ENCODE data around the gene GPN3. TPM values are rescaled to one million over a fixed set of nuclear protein-coding genes. Genes with fewer than 3 reads are reported as not detected.
A peak's percentile ranks its signal among the peaks of the same experiment; 100 is the strongest.

Gene GPN3
- 10 to 100 TPM; 66.1 to 75.8 (median 72.1) TPM for total RNA-seq

- Mint-ChIP-seq H3K27me3 (ENCODE audit: low read depth) (no peaks in the 10 kb centered on the region), H3K4me1 (ENCODE audit: low read depth) (peaks cover 34% of the 10 kb centered on the region), H3K9me3 (no peaks in the 10 kb centered on the region), H3K4me3 (peak within 1 kb of the TSS; percentile 96), H3K36me3 (ENCODE audit: insufficient read depth) (peaks cover 9% of the 10 kb centered on the region)
- DNase-seq (peak; percentile 91), ATAC-seq (peak; percentile 82 to 84)
These were observed at the start of gene GPN3, which contains the start of gene FAM216A for GRCh38 chr12:110468214-110469048. TSS of gene GPN3 (minus strand) at chr12:110468257. CDS start at chr12:110468203, 54 bp downstream. TSS of gene FAM216A (plus strand) at chr12:110468845. CDS start at chr12:110468876, 31 bp downstream.

- DNase-seq (no peak), ATAC-seq (no peak)
- peaks cover 6% of the 10 kb centered on the region for H3K4me1 Mint-ChIP-seq (ENCODE audit: low read depth)
- H3K4me3 Mint-ChIP-seq: no peak overlapping the region
- no peaks in the 10 kb centered on the region for H3K27me3 Mint-ChIP-seq (ENCODE audit: low read depth)
- no peaks in the 10 kb centered on the region for H3K9me3 Mint-ChIP-seq
- H3K36me3 Mint-ChIP-seq (ENCODE audit: insufficient read depth): no peaks in the 10 kb centered on the region
These were observed 48.9 kb upstream of the GPN3 start for GRCh38 chr12:110516995-110517394.

GRCh38 chr12:110514363-110514762, 46.3 kb upstream of the GPN3 start:
- Mint-ChIP-seq H3K27me3 (ENCODE audit: low read depth) (no peaks in the 10 kb centered on the region), H3K9me3 (no peaks in the 10 kb centered on the region), H3K4me1 (ENCODE audit: low read depth) (no peaks in the 10 kb centered on the region), H3K36me3 (ENCODE audit: insufficient read depth) (no peaks in the 10 kb centered on the region), H3K4me3 (no peak overlapping the region)
- no peak for ATAC-seq
- DNase-seq: no peak

GRCh38 chr12:110513842-110514241, 45.8 kb upstream of the GPN3 start:
- Mint-ChIP-seq H3K4me1 (ENCODE audit: low read depth) (no peaks in the 10 kb centered on the region), H3K9me3 (no peaks in the 10 kb centered on the region), H3K36me3 (ENCODE audit: insufficient read depth) (no peaks in the 10 kb centered on the region), H3K4me3 (no peak overlapping the region), H3K27me3 (ENCODE audit: low read depth) (no peaks in the 10 kb centered on the region)
- no peak for ATAC-seq
- no peak for DNase-seq

- ATAC-seq: no peak
- H3K36me3 Mint-ChIP-seq (ENCODE audit: insufficient read depth): no peaks in the 10 kb centered on the region
- DNase-seq: no peak
- no peaks in the 10 kb centered on the region for H3K9me3 Mint-ChIP-seq
- H3K27me3 Mint-ChIP-seq (ENCODE audit: low read depth): no peaks in the 10 kb centered on the region
- no peaks in the 10 kb centered on the region for H3K4me1 Mint-ChIP-seq (ENCODE audit: low read depth)
- H3K4me3 Mint-ChIP-seq: no peak overlapping the region
These were observed 40.1 kb upstream of the GPN3 start for GRCh38 chr12:110508071-110508586.

GRCh38 chr12:110505332-110505731, 37.3 kb upstream of the GPN3 start:
- Mint-ChIP-seq H3K9me3 (peaks cover 5% of the 10 kb centered on the region), H3K4me3 (no peak overlapping the region), H3K4me1 (ENCODE audit: low read depth) (peaks cover 14% of the 10 kb centered on the region), H3K36me3 (ENCODE audit: insufficient read depth) (peaks cover 4% of the 10 kb centered on the region), H3K27me3 (ENCODE audit: low read depth) (no peaks in the 10 kb centered on the region)
- ATAC-seq (no peak), DNase-seq (no peak)

GRCh38 chr12:110503432-110503831, 35.4 kb upstream of the GPN3 start:
- no peak for DNase-seq
- H3K27me3 Mint-ChIP-seq (ENCODE audit: low read depth): no peaks in the 10 kb centered on the region
- H3K4me1 Mint-ChIP-seq (ENCODE audit: low read depth): peaks cover 26% of the 10 kb centered on the region
- no peak overlapping the region for H3K4me3 Mint-ChIP-seq
- ATAC-seq: no peak
- H3K9me3 Mint-ChIP-seq: peaks cover 5% of the 10 kb centered on the region
- H3K36me3 Mint-ChIP-seq (ENCODE audit: insufficient read depth): peaks cover 4% of the 10 kb centered on the region

- DNase-seq (peak; percentile 98), ATAC-seq (peak; percentile 98)
- peaks cover 4% of the 10 kb centered on the region for H3K36me3 Mint-ChIP-seq (ENCODE audit: insufficient read depth)
- no peaks in the 10 kb centered on the region for H3K27me3 Mint-ChIP-seq (ENCODE audit: low read depth)
- H3K4me3 Mint-ChIP-seq: peak within 1 kb of the TSS; percentile 99
- H3K4me1 Mint-ChIP-seq (ENCODE audit: low read depth): peaks cover 28% of the 10 kb centered on the region
- peaks cover 5% of the 10 kb centered on the region for H3K9me3 Mint-ChIP-seq
These were observed 34.0 kb upstream of the GPN3 start, which contains the start of the genes RAD9B and VPS29 for GRCh38 chr12:110501752-110502738. TSS of gene RAD9B (plus strand) at chr12:110502331. CDS start at chr12:110502338, 7 bp downstream. TSS of gene VPS29 (minus strand) at chr12:110502111. CDS start at chr12:110502051, 60 bp downstream.

- Mint-ChIP-seq H3K36me3 (ENCODE audit: insufficient read depth) (peaks cover 4% of the 10 kb centered on the region), H3K27me3 (ENCODE audit: low read depth) (no peaks in the 10 kb centered on the region), H3K4me1 (ENCODE audit: low read depth) (peaks cover 28% of the 10 kb centered on the region), H3K9me3 (peaks cover 5% of the 10 kb centered on the region), H3K4me3 (peak overlapping the region; percentile 99)
- no peak for DNase-seq
- peak; percentile 15 for ATAC-seq
These were observed 33.3 kb upstream of the GPN3 start for GRCh38 chr12:110501399-110501751.

GRCh38 chr12:110498984-110499706, 31.1 kb upstream of the GPN3 start:
- Mint-ChIP-seq H3K4me1 (ENCODE audit: low read depth) (peaks cover 28% of the 10 kb centered on the region), H3K36me3 (ENCODE audit: insufficient read depth) (peaks cover 14% of the 10 kb centered on the region), H3K4me3 (peak overlapping the region; percentile 59), H3K27me3 (ENCODE audit: low read depth) (no peaks in the 10 kb centered on the region), H3K9me3 (peaks cover 5% of the 10 kb centered on the region)
- ATAC-seq: no peak
- no peak for DNase-seq

GRCh38 chr12:110475426-110475825, 7.4 kb upstream of the GPN3 start:
- ATAC-seq (no peak), DNase-seq (no peak)
- Mint-ChIP-seq H3K36me3 (ENCODE audit: insufficient read depth) (peaks cover 3% of the 10 kb centered on the region), H3K9me3 (no peaks in the 10 kb centered on the region), H3K4me1 (ENCODE audit: low read depth) (peaks cover 2% of the 10 kb centered on the region), H3K27me3 (ENCODE audit: low read depth) (no peaks in the 10 kb centered on the region), H3K4me3 (no peak overlapping the region)

- no peaks in the 10 kb centered on the region for H3K27me3 Mint-ChIP-seq (ENCODE audit: low read depth)
- H3K9me3 Mint-ChIP-seq: no peaks in the 10 kb centered on the region
- H3K4me3 Mint-ChIP-seq: peak overlapping the region; percentile 96
- ATAC-seq: no peak
- H3K4me1 Mint-ChIP-seq (ENCODE audit: low read depth): peaks cover 34% of the 10 kb centered on the region
- no peak for DNase-seq
- peaks cover 9% of the 10 kb centered on the region for H3K36me3 Mint-ChIP-seq (ENCODE audit: insufficient read depth)
These were observed 227 bp downstream of the GPN3 start for GRCh38 chr12:110467847-110468213.

GRCh38 chr12:110466791-110467190, 1.3 kb downstream of the GPN3 start:
- Mint-ChIP-seq H3K27me3 (ENCODE audit: low read depth) (no peaks in the 10 kb centered on the region), H3K36me3 (ENCODE audit: insufficient read depth) (peaks cover 13% of the 10 kb centered on the region), H3K4me1 (ENCODE audit: low read depth) (peaks cover 38% of the 10 kb centered on the region), H3K4me3 (peak overlapping the region; percentile 96), H3K9me3 (no peaks in the 10 kb centered on the region)
- ATAC-seq (no peak), DNase-seq (no peak)
